Hypothalamus (tissue), 51 donors: ENCODE data around the gene MBOAT2.

Experiments
- DNase-seq, 51 donors: peaks; one replicate each; lab custom pipeline; 2025; lab: John Stamatoyannopoulos, UW

Gene MBOAT2

DNA sequence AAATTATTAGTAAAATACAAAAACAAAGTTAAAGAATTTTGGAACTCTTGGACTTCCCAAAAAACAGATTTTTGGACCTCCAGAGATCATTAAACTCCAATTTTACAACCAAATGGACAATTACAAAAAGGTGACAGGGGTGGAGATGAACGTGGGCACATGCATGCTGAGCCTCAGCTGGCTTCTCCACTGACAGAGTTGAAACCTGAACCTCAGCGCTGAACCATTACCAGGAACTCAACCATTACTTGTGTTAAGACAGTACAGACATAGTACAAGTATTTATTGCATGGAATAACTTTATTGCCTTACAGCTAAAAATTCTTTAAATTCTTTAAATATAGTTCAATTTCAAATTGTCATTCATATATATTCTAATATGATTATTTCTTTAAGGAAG is 133.0 kb downstream of the MBOAT2 start:
- no peak for DNase-seq

DNA sequence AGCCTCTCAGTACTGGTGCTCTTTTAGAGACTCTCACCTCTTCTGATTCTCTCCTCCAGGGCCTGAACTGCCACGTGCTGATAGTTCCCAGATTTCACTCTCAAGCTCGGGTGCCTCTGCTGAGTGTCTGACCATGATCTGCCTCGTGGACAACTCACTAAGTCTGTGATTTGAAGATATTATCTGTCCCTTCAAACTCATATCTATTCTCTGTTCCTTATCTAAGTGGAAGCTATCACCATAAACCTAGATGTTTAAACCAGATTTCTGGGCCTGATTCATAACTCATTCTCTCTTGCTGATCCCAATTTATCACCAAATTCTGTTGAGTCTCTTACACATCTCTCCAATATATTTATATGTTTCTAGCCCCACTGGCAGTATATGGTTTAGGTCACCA is 136.1 kb downstream of the MBOAT2 start:
- DNase-seq = no peak

DNA sequence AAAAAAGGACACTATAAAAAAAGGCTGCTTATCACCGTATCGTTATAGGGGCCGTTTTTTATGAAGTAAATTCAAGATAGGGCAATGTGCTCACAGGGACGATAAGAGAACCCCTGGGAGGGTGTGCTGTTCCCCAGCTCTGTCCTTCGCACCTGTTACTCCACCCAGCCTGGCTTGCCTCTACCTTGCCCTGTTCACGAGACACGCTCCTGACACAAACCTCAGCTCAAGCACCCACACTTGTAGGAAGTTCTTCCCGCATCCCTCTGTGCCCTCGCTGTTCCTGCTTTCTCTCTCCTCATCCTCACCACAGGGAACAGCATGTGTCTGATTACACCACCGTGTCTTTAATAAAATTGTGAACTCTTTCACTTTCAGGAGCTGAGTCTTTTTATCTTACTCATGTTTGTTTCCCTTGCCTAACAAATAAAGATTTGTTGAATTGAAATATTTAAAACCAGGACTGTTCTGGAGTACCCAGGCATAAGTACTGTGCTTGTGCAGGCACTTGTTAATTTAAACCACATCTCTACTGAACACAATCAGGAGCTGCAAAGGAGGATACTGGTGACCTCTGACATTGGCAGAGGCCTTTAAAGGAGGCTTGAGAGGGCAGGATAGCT is 140.0 kb downstream of the MBOAT2 start:
- no peak for DNase-seq

DNA sequence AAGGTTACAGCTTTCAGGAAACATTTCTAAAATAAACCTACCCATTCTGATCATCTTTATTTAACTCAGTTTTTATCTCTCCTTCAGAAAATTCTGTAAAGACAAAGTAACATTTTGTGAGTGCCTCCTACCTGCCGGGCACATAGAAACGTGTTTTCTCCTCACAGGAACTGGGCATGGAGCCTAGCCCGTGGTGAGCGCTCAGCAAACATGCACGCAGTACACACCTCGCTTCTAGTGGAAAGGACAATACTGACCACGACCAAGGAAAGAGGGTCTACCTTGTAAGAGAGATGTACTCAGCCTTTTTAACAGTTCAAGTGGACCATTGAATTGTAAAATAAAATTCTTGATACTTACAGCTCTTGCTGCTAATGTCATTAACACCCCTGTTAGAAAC is 141.3 kb downstream of the MBOAT2 start:
- DNase-seq = no peak

- no peak for DNase-seq
Measured at GRCh38 chr2:8861797-8862196, 141.7 kb downstream of the MBOAT2 start.

DNA sequence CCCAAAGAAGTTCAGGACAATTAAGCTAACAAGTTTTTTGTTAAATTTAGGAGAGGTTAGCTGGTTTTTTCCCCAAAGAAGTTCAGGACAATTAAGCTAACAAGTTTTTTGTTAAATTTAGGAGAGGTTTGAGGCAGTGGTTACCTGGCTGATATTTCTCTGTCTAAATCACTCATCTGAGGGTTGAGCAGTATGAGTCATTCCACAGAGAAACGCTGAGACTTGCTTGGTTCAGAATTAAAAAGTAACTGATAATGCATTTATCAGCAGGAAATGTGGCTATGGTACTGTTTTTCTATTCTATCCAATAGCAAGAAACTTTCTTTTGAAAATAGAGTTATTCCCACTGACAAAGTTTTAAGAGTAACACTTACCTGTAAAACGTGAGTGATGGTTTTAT is 143.2 kb downstream of the MBOAT2 start:
- no peak for DNase-seq

DNA sequence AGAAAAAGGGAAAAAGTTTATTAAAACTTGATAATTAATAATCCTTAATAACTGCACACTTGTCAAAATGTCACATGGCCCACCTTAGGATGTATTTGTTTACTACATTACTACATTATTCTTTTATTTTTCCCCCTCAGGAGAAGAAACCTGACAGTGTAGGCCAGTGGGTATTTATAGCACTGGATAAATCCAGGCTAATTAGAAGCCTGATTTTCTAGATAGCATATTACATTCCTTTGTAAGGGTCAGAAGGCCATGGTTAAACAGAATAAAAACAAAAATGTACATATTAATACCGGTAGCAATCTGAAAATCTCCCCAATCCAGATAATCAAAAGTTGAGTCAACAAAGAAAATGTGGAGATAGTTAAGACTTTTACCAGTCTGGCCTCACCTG is 144.6 kb downstream of the MBOAT2 start:
- no peak for DNase-seq

- DNase-seq = no peak
Measured at GRCh38 chr2:8858264-8858663, 145.2 kb downstream of the MBOAT2 start.

DNA sequence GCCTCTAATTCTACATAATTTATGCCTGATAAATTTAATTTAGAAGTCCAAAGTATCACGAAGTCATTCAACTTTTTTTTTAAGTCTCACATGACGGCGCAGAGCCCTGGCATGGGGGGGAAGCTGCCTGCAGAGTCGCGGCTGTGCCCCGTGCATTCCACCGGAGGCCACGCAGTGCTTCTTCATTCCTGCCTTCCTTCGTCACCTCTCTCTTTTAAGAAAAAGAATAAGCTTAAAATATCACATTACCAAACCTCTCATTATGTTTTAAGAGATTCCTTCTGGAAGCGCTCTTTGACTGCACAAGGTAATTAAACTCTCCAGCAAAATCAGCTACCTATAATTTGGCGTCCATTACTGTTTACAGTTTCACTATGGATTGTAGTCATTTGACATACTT is 145.8 kb downstream of the MBOAT2 start:
- no peak for DNase-seq

DNA sequence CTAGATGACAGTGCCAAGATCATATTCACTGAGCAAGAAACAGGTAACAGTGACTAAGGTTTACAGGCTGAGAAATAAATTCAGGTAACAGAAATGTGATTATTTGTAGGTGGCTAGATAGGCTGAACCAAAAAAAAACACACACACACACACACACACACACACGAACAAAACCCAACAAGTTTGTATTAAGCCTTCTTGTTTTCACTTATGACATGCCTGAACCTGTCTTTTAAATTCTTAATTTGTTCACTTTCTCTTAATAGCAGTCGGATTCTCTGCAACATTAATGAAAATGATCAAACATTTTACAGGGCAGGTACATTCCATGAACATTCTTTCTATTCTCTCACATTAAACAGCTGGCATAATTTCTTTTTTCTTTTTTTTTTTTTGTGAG is 147.3 kb downstream of the MBOAT2 start:
- DNase-seq = no peak

- DNase-seq = no peak
Measured at GRCh38 chr2:8855010-8855409, 148.5 kb downstream of the MBOAT2 start.

GRCh38 chr2:8853426-8853825 is 150.1 kb downstream of the MBOAT2 start:
- no peak for DNase-seq

- DNase-seq = peak in 3 of 51 donors; percentile 6 to 34 (median 27)
Measured at GRCh38 chr2:8851811-8852560, 151.5 kb downstream of the MBOAT2 start.

DNA sequence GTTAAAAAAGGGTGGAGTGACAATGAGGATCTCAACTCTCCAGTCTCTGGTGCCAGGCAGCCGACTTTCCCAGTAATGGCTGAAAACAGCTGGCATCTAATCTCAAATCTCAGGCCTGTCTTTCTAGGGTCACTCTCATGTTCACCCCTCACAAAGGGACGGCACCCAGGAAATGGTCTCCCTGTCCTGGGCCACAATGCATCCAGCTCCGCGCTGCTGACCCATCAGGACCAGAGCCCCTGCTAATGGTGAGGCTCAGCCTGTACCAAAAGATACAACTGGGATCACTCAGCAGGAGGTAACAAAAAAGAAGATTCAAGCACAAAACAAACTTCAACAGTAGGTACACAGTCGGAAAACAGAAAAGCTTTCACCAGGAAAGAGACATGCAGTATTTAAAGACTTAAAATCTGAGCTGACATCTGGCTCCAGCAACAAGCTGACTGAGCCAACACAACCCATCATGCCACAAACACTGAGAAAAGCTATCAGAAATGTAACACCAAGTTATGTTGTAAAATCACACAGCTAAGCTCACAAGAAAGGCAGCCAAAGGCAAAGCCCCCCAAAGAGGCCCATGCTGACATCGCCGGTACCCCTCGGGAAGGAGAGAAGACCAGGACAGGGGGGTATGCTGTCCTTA is 152.5 kb downstream of the MBOAT2 start:
- no peak for DNase-seq

GRCh38 chr2:8849327-8849726 is 154.2 kb downstream of the MBOAT2 start:
- no peak for DNase-seq

GRCh38 chr2:8848328-8849100 is 155.0 kb downstream of the MBOAT2 start:
- DNase-seq = no peak

DNA sequence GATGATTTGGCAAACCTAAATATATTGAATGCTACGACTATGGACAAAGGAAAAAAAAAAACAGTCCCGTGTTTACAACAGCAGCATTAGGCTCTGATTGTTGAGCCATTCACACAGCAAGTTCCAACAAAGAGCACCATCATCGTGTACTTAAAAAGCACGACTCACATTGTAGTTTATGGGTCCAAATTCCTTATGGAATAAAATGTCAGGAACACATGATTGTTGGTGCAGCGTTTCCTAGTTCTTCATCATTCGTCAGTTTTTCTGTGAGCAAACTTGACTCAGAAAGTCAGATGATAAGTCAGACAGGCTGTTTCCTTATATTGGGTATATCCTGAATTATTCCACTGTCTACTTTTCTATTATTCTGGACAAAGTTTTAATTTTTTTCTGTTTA is 156.1 kb downstream of the MBOAT2 start:
- DNase-seq = no peak

DNA sequence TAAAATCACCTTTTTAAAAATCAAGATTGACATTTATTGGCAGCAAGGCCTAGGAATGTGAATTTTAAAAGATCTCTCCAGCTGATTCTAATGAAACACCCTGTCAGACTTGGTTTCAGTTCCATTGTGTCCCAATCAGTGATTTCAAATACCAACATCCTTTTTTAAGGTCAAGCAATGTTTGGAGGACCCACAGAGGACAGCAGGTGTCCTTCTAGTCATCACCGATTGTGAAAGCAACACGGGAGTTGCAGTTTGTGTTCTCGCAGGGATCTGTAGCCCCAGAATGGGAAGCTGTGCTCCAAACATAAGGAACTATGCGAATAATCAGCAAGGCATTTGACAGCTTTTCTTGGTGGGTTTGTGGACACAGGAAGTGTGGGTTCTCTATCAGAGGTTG is 161.6 kb downstream of the MBOAT2 start:
- no peak for DNase-seq

GRCh38 chr2:8840475-8841091 is 162.9 kb downstream of the MBOAT2 start:
- no peak for DNase-seq

GRCh38 chr2:8839189-8839965 is 164.1 kb downstream of the MBOAT2 start:
- DNase-seq = no peak
